Stomach smooth muscle (tissue), 2 donors: ENCODE measurements around the gene REV3L.

Source experiments
- H3K27ac ChIP-seq: one replicate; pipeline ENCODE4 v1.7.0; 2013; ENCODE audit warnings: mild to moderate bottlenecking, low read length, inconsistent platforms
- H3K27me3 ChIP-seq, 2 donors: one replicate each; pipeline ENCODE4 v1.7.0; 2013; ENCODE audit warnings: low read length in 2 of 2; ENCODE audit not compliant: insufficient read depth in 2 of 2, control insufficient read depth in 1 of 2
- H3K36me3 ChIP-seq, 2 donors: one replicate each; pipeline ENCODE4 v1.7.0; 2013; ENCODE audit warnings: low read length in 2 of 2; ENCODE audit not compliant: control insufficient read depth in 2 of 2, insufficient read depth in 2 of 2
- H3K4me1 ChIP-seq: one replicate; pipeline ENCODE4 v1.7.0; 2013; ENCODE audit warnings: low read length; ENCODE audit not compliant: control insufficient read depth, insufficient read depth
- H3K4me3 ChIP-seq, 2 donors: one replicate each; pipeline ENCODE4 v1.7.0; 2013; ENCODE audit warnings: low read length in 2 of 2
- H3K9ac ChIP-seq, 2 donors: one replicate each; pipeline ENCODE4 v1.7.0; 2013; ENCODE audit warnings: low read length in 2 of 2, mild to moderate bottlenecking in 1 of 2
- H3K9me3 ChIP-seq, 2 donors: one replicate each; pipeline ENCODE4 v1.7.0; 2013; ENCODE audit warnings: low read length in 2 of 2; ENCODE audit not compliant: control insufficient read depth in 2 of 2
- donor health status: healthy.
- donor health status: Pancreatic carcinoma.

The REV3L gene

DNA sequence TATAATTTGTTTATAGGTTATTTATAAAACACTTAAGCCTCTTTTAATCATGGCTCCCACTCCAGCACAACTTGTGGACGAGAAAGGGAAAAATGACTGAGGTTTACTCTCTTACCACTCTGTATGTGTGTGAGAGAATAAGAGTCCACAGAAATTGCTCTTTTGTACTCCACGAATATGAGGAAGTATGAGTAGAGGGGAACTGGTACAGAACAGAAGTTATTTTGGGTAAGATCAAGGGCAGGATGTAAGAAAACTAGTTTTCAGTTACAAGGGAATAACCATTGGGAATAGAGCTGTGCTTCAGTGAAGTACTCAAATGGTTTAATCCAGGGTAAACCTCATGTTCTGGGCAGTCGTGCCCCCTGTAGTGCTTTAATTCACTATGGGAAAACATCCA lies 72.6 kb downstream of the REV3L start:
- H3K27me3 ChIP-seq, result no peaks in the 10 kb centered on the region
- H3K4me1 ChIP-seq, result no peaks in the 10 kb centered on the region
- no peak overlapping the region for H3K27ac ChIP-seq
- no peaks in the 10 kb centered on the region for H3K9me3 ChIP-seq
- no peak overlapping the region for H3K9ac ChIP-seq
- H3K36me3 ChIP-seq, result peaks cover 0 to 3% of the 10 kb centered on the region in 2 donors
- H3K4me3 ChIP-seq, result no peak overlapping the region

DNA sequence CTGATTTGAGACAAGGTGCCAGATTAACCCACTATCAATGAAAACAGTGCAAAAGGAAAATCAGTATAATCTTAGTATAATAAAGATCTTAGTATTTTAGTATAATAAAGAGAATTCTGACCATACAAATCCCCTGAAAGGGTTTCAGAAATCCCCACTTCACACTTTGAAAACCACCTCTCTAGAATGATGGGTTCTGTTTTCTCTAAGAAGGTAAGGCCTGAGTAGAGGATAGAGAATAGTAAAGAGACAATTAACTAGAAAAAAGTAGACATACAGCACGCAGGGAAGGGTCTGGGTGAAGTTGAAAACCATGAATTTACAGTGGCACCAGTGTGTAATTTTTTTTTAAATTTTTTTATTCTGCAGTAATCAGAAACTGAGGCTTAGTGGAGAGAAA lies 73.6 kb downstream of the REV3L start:
- peaks cover 4 to 6% of the 10 kb centered on the region in 2 donors for H3K36me3 ChIP-seq

DNA sequence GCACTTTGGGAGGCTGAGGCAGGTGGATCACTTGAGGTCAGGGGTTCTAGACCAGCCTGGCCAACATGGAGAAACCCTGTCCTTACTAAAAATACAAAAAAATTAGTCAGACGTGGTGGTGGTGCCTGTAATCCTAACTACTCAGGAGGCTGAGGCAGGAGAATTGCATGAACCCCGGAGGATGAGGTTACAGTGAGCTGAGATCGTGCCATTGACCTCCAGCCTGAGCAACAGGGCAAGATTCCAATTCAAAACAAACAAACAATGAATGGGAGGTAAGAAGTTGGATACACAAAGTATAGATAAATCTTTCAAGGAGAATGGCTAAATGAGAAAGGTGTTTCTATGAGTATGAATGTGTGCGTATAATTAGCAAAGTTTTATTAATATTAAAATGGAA lies 75.3 kb downstream of the REV3L start:
- Histone ChIP-seq H3K36me3 (peaks cover 14 to 23% of the 10 kb centered on the region in 2 donors), H3K4me3 (no peak overlapping the region)

More for the DNA sequence above, 73.6 kb downstream of the REV3L start:
- Histone ChIP-seq H3K4me1 (no peaks in the 10 kb centered on the region), H3K9me3 (no peaks in the 10 kb centered on the region), H3K27me3 (no peaks in the 10 kb centered on the region), H3K27ac (no peak overlapping the region), H3K4me3 (no peak overlapping the region), H3K9ac (no peak overlapping the region)

DNA sequence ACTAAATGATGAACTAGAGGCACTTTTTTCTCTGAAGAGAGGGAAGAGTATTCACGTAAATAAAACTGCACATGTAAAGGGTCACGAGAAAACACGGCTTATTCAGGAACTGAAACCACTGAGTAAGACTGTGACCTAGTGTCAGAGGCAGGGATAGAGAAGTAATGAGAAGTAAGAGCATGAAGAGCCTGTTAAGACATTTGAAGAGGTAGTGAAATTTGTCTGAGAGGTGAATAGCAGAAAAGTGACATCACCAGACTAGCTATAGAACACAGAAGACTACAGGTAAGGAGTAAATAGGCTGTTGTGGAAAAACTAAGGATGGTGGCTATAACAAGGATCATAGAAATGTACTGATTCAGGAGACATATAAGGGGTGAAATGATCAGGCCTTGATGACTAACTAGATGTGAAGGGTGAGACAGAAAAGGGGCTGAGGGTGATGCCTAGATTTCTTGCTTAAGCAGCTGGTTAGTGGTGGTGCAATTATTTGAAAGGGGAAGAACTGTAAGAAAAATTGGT lies 76.8 kb downstream of the REV3L start:
- Histone ChIP-seq H3K27ac (no peak overlapping the region), H3K9me3 (no peaks in the 10 kb centered on the region), H3K36me3 (peaks cover 14 to 25% of the 10 kb centered on the region in 2 donors), H3K4me1 (no peaks in the 10 kb centered on the region), H3K27me3 (no peaks in the 10 kb centered on the region), H3K9ac (no peak overlapping the region), H3K4me3 (no peak overlapping the region)

More for the DNA sequence above, 75.3 kb downstream of the REV3L start:
- Histone ChIP-seq H3K9me3 (no peaks in the 10 kb centered on the region), H3K27me3 (no peaks in the 10 kb centered on the region), H3K27ac (no peak overlapping the region), H3K9ac (no peak overlapping the region), H3K4me1 (no peaks in the 10 kb centered on the region)

DNA sequence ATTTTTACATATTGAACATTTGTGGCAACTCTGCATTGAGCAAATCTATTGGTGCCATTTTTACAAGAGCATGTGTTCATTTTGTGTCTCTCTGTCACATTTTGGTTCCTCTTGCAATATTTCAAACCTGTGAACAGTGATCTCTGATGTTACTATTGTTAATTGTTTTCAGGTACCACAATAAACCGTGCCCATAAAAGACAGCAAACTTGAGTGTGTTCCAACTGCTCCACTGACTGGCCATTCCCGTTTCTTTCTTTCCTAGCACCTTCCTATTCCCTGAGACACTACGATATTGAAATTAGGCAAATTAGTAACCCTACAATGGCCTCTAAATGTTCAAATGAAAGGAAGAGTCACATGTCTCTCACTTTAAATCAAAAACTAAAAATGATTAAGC lies 79.6 kb downstream of the REV3L start:
- no peak overlapping the region for H3K27ac ChIP-seq
- no peaks in the 10 kb centered on the region for H3K4me1 ChIP-seq
- no peaks in the 10 kb centered on the region for H3K9me3 ChIP-seq
- no peaks in the 10 kb centered on the region for H3K27me3 ChIP-seq
- H3K9ac ChIP-seq, result no peak overlapping the region
- H3K36me3 ChIP-seq, result peaks cover 14 to 22% of the 10 kb centered on the region in 2 donors
- H3K4me3 ChIP-seq, result no peak overlapping the region

DNA sequence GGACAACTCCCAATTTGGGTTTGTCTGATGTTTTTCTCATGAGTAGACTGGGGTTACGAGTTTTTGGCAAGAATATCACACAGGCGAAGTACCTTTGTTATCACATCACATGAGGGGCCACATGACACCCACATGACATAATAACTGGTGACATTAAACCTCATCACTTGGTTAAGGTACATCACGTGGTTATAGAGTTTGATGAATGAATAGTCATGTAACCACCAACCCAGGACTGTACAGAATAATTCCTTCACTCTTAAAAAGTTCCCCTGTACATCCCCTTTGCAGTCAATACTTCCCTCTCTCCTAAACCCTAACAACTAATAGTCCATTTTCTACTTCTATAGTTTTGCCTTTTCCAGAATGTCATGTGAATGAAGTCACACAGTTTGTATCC lies 83.4 kb downstream of the REV3L start:
- no peaks in the 10 kb centered on the region for H3K27me3 ChIP-seq
- no peak overlapping the region for H3K27ac ChIP-seq
- H3K4me3 ChIP-seq, result no peak overlapping the region
- peaks cover 13 to 21% of the 10 kb centered on the region in 2 donors for H3K36me3 ChIP-seq
- H3K4me1 ChIP-seq, result no peaks in the 10 kb centered on the region
- no peak overlapping the region for H3K9ac ChIP-seq
- H3K9me3 ChIP-seq, result no peaks in the 10 kb centered on the region

DNA sequence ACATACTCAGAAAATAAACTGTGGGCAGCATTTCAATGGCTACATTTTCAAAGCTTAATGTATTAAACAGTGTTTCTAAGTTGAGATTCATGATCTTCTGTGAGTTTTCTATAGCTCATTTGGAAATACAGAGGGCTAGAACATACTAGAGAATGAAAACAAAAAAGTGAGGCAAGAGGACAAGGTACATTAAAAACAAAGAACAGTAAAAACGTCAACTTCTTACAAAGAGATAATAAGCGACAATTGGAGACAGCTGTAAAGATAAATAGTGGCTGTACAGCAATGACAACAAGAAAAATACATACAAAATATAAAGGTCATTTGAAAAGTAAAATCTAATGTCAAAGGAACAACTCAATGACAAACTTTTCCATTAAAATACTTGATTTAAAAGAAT lies 94.3 kb downstream of the REV3L start:
- peaks cover 7 to 21% of the 10 kb centered on the region in 2 donors for H3K36me3 ChIP-seq

DNA sequence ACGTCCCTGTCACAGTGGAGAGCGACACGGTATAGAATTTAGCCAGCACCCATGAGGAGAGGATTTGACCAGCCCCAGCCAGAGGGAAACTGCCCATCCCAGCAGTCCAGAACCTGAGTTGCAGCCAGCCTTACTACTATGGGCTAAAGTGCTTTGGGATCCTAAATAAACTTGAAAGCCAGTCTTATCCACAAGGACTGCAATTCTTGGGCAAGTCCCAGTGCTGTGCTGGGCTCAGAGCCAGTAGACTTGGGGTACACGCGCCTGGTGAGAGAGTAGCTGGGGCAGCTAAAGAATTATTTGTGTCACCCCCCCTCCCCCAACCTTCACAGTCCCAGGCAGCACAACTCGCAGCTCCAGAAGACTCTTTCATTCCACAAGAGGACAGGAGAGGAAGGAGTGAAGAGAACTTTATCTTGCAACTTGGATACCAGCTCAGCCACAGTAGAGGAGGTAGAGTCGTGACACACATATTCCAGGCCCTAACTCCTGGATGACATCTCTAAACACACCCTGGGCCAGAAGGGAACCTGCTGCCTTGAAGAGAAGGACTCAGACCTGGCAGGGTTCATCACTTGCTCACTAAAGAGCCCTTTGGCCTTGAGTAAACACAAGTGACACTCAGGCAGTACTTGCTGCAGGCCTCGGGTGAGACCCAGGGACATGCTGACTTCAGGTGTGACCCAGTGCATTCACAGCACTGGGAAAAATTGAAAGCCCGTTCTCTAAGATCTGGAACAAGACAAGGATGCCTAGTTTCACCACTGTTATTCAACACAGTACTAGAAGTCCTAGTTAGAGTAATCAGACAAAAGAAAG lies 100.3 kb downstream of the REV3L start:
- peak overlapping the region; percentile 33 for H3K27ac ChIP-seq
- no peak overlapping the region for H3K9ac ChIP-seq
- H3K36me3 ChIP-seq, result peaks cover 12 to 16% of the 10 kb centered on the region in 2 donors

More for the DNA sequence above, 94.3 kb downstream of the REV3L start:
- no peaks in the 10 kb centered on the region for H3K9me3 ChIP-seq
- H3K9ac ChIP-seq, result no peak overlapping the region
- no peak overlapping the region for H3K27ac ChIP-seq
- no peaks in the 10 kb centered on the region for H3K27me3 ChIP-seq
- no peak overlapping the region for H3K4me3 ChIP-seq
- no peaks in the 10 kb centered on the region for H3K4me1 ChIP-seq

DNA sequence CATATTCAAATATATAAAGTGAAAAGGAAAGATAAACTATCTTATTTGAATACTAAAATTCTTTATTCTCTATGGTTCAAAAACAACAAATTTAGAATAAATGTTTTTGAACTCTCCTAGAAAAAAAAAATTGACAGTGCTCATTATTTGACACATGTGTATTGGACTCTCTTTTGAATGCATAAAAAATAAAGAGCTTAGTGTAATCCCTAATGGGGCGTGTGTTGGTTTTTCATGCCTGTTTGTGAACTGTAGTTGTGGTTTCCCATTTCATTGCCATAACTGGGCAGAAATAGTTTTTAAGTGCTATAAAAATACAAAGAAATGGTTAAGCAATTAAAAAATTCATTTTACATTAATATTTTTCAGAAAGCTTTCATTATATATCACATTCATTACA lies 101.3 kb downstream of the REV3L start:
- no peak overlapping the region for H3K27ac ChIP-seq
- H3K36me3 ChIP-seq, result peaks cover 13% of the 10 kb centered on the region in 2 donors
- no peak overlapping the region for H3K9ac ChIP-seq
- H3K4me1 ChIP-seq, result peaks cover 8% of the 10 kb centered on the region
- no peak overlapping the region for H3K4me3 ChIP-seq
- H3K9me3 ChIP-seq, result no peaks in the 10 kb centered on the region
- no peaks in the 10 kb centered on the region for H3K27me3 ChIP-seq

More for the DNA sequence above, 100.3 kb downstream of the REV3L start:
- no peaks in the 10 kb centered on the region for H3K27me3 ChIP-seq
- no peak overlapping the region for H3K4me3 ChIP-seq
- H3K4me1 ChIP-seq, result peaks cover 8% of the 10 kb centered on the region
- H3K9me3 ChIP-seq, result no peaks in the 10 kb centered on the region

DNA sequence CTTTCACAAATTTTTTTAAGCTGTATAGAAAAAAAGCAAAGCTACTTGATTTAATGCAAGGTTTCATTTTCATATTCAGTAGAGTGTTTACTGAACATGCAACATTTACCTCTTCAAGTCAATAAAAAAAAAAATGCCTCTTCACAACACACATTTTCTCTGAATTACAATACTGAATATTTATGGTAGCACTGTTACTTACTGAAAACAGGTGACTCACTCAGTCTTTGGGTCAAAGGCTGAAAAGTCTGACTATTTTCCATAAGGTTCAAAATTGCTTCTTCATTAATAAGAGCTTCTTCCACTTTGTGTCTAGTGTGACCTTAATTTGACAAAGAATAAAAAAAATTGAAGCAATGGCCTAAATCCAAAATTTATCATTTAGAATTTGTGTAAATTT lies 101.9 kb downstream of the REV3L start:
- Histone ChIP-seq H3K36me3 (peaks cover 13 to 18% of the 10 kb centered on the region in 2 donors), H3K27ac (no peak overlapping the region), H3K9me3 (no peaks in the 10 kb centered on the region), H3K4me1 (peaks cover 8% of the 10 kb centered on the region), H3K27me3 (no peaks in the 10 kb centered on the region), H3K4me3 (no peak overlapping the region), H3K9ac (no peak overlapping the region)

DNA sequence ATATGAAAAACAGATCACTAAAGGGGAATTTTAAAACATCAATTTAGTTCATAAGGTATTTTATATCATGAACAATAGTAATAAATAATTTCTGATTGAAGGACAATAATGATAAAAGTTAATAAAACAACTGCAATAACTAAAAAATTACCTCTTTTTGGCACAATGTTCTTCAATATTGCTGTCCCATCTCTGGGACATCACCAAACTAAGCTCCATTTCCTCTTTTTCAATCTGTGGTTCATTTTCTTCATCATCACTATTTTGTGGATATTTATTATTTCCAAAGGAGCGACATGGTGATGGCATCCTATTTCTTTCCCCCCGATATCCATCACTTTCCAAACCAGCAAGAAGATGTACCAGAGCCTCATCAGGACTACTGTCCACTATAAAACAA lies 103.2 kb downstream of the REV3L start:
- Histone ChIP-seq H3K9ac (no peak overlapping the region), H3K36me3 (peaks cover 12 to 21% of the 10 kb centered on the region in 2 donors), H3K9me3 (no peaks in the 10 kb centered on the region), H3K4me1 (peaks cover 8% of the 10 kb centered on the region), H3K4me3 (no peak overlapping the region), H3K27ac (no peak overlapping the region), H3K27me3 (no peaks in the 10 kb centered on the region)
